Cortex of kidney (tissue), 1 donor: Measurements from ENCODE around the gene MAP1S.

Experiments
- DNase-seq: peaks from one replicate; lab custom pipeline; 2025; lab: John Stamatoyannopoulos, UW

The MAP1S gene

GRCh38 chr19:17688853-17689595 is 30.3 kb upstream of the MAP1S start:
- DNase-seq, result no peak

GRCh38 chr19:17692566-17692965 is 26.7 kb upstream of the MAP1S start:
- DNase-seq, result no peak

GRCh38 chr19:17695198-17695597 is 24.1 kb upstream of the MAP1S start:
- no peak for DNase-seq

GRCh38 chr19:17703824-17704463 is 15.3 kb upstream of the MAP1S start:
- no peak for DNase-seq

- DNase-seq, result no peak
Observed at GRCh38 chr19:17706750-17707181, 12.5 kb upstream of the MAP1S start.

- DNase-seq, result no peak
Observed at GRCh38 chr19:17711851-17712250, 7.4 kb upstream of the MAP1S start.

GRCh38 chr19:17716309-17716929 is 2.9 kb upstream of the MAP1S start:
- no peak for DNase-seq

- no peak for DNase-seq
Observed at GRCh38 chr19:17718550-17718946, 732 bp upstream of the MAP1S start.

GRCh38 chr19:17719730-17720400 is 585 bp downstream of the MAP1S start:
- no peak for DNase-seq

- DNase-seq, result no peak
Observed at GRCh38 chr19:17720440-17720839, 1.2 kb downstream of the MAP1S start.

GRCh38 chr19:17721111-17721628 is 1.9 kb downstream of the MAP1S start:
- DNase-seq, result no peak

GRCh38 chr19:17721821-17722220 is 2.5 kb downstream of the MAP1S start:
- DNase-seq, result no peak

GRCh38 chr19:17722655-17723240 is 3.5 kb downstream of the MAP1S start:
- no peak for DNase-seq

- DNase-seq, result no peak
Observed at GRCh38 chr19:17724655-17725054, 5.4 kb downstream of the MAP1S start.

- no peak for DNase-seq
Observed at GRCh38 chr19:17725422-17726078, 6.3 kb downstream of the MAP1S start.

- no peak for DNase-seq
Observed at GRCh38 chr19:17726136-17726741, 7.0 kb downstream of the MAP1S start.

- no peak for DNase-seq
Observed at GRCh38 chr19:17726964-17727773, 7.9 kb downstream of the MAP1S start.

- no peak for DNase-seq
Observed at GRCh38 chr19:17727843-17728242, 8.6 kb downstream of the MAP1S start.

GRCh38 chr19:17733127-17733526 is 13.8 kb downstream of the MAP1S start:
- DNase-seq, result no peak

GRCh38 chr19:17734146-17734545 is 14.9 kb downstream of the MAP1S start:
- no peak for DNase-seq
